A549 (cell line): ENCODE measurements around the gene CCPG1. TPM values are rescaled to one million over a fixed set of nuclear protein-coding genes. Genes with fewer than 3 reads are reported as not detected.
"Not testable (repeated sequence)": the region's sequence is repeated elsewhere in the genome, so short reads cannot be mapped to it uniquely, and the experiment has no call there.

Experiments used
- ATAC-seq, 2 experiments: fragments of 200-7000 bp in 1 of 2; fragments of >200 bp in 1 of 2; cut with Nextera tagmentation in 1 of 2; cut with Tn5 transposase in 1 of 2; 3 replicates each; pipeline versions ENCODE4 v1.8.0 to v1.9.1; 2018 to 2020; ENCODE audit warnings: mild to moderate bottlenecking in 1 of 2, moderate library complexity in 1 of 2
- CTCF ChIA-PET: fragments of 300-600 bp; sonication (Branson Sonifier 250); formaldehyde crosslinking; extraction: SDS; loops from one replicate; lab custom pipeline; 2021; ENCODE audit warnings: antibody characterized with exemption, inconsistent platforms; lab: Yijun Ruan, JAX
- POLR2A ChIA-PET: fragments of 350-600 bp; formaldehyde crosslinking; extraction: SDS; loops from one replicate; lab custom pipeline; 2021; ENCODE audit warnings: antibody characterized with exemption, inconsistent platforms; lab: Yijun Ruan, JAX
- DNase-seq, 2 experiments: peaks; one replicate each; pipeline versions ENCODE4 v3.0.0 to v3.0.0-alpha.2; 2011 to 2016; ENCODE audit warnings: low read depth in 1 of 2, low spot score in 1 of 2
- FAIRE-seq: peaks from 2 replicates; lab custom pipeline; 2011; peaks lifted over from hg19 to GRCh38; lab: Jason Lieb, UNC
- H3K27ac ChIP-seq, 2 experiments: fragments of >200 bp; sonication (Bioruptor Twin); formaldehyde crosslinking; 3 replicates each; pipeline ENCODE4 v1.5.1; 2016 to 2017
- H3K4me1 ChIP-seq: fragments of >200 bp; sonication (Bioruptor Twin); formaldehyde crosslinking; 3 replicates; pipeline ENCODE4 v1.6.1; 2016
- H3K4me2 ChIP-seq: fragments of >200 bp; sonication (Bioruptor Twin); formaldehyde crosslinking; 3 replicates; pipeline ENCODE4 v1.6.1; 2016
- H3K4me3 ChIP-seq: fragments of >200 bp; sonication (Bioruptor Twin); formaldehyde crosslinking; 3 replicates; pipeline ENCODE4 v1.5.1; 2016
- H3K9me3 ChIP-seq: fragments of >200 bp; sonication (Bioruptor Twin); formaldehyde crosslinking; 3 replicates; pipeline ENCODE4 v1.6.1; 2016
- CTCF ChIP-seq: fragments of >200 bp; sonication (Bioruptor Twin); formaldehyde crosslinking; IDR thresholded peaks from 3 replicates; pipeline ENCODE4 v1.5.1; 2016
- NFE2L2 ChIP-seq: fragments of 150-350 bp; conservative IDR thresholded peaks from 2 replicates; pipeline ENCODE4 v1.6.1; 2014; ENCODE audit warnings: low read length
- POLR2A ChIP-seq: IDR thresholded peaks from 2 replicates; pipeline ENCODE4 v1.6.1; 2012; ENCODE audit warnings: mild to moderate bottlenecking, low read length
- RAD21 ChIP-seq, 2 experiments: fragments of >200 bp in 1 of 2; sonication (Bioruptor Twin) in 1 of 2; formaldehyde crosslinking in 1 of 2; IDR thresholded peaks in 1 of 2; conservative IDR thresholded peaks in 1 of 2; 2 replicates in 1 of 2; 3 replicates in 1 of 2; pipeline ENCODE4 v1.6.1; 2012 to 2018; ENCODE audit warnings: inconsistent platforms in 1 of 2
- REST ChIP-seq: fragments of 200-600 bp; sonication (generic); IDR thresholded peaks from 2 replicates; pipeline ENCODE4 v1.6.1; 2016; ENCODE audit warnings: antibody characterized with exemption, mild to moderate bottlenecking, moderate library complexity
- SMC3 ChIP-seq: fragments of >200 bp; sonication (Bioruptor Twin); formaldehyde crosslinking; IDR thresholded peaks from 3 replicates; pipeline ENCODE4 v1.6.1; 2018; ENCODE audit warnings: inconsistent platforms
- WGBS: methylation state at CpG from one replicate; pipeline ENCODE4 v1.1.6; 2017; ENCODE audit errors: missing lambda C conversion rate; 5-methylcytosine and 5-hydroxymethylcytosine counted together
- polyA plus RNA-seq, 4 experiments: library from polyadenylated mRNA; depleted of rRNA in 3 of 4; stranded (reverse); fragments of >200 nt; fragmentation: RNase III in 1 of 4; extraction: RNeasy Plus Mini Kit Qiagen cat#74134 plus additional on column Dnase treatment in 1 of 4; gene quantifications; 2 replicates in 3 of 4; 3 replicates in 1 of 4; pipeline ENCODE4 v1.2.3, GENCODE V29; 2011 to 2017

Gene CCPG1
- polyA plus RNA-seq, 2 of the 4 experiments (the other 2 are of a cell fraction), result 36.6 to 176 TPM

GRCh38 chr15:55457401-55458022, 49.4 kb upstream of the CCPG1 start (continued):
- TF ChIP-seq REST, result no peak

GRCh38 chr15:55447030-55447394, 38.9 kb upstream of the CCPG1 start:
- FAIRE-seq, H3K4me1 ChIP-seq, H3K9me3 ChIP-seq, H3K4me3 ChIP-seq, POLR2A ChIA-PET, H3K4me2 ChIP-seq, ATAC-seq, CTCF ChIA-PET, H3K27ac ChIP-seq, DNase-seq: not testable (repeated sequence)
- WGBS, result 94% methylated on average over 17 of the region's 19 CpGs

GRCh38 chr15:55446379-55447029, 38.3 kb upstream of the CCPG1 start:
- H3K4me1 ChIP-seq, H3K27ac ChIP-seq, CTCF ChIA-PET, ATAC-seq, H3K9me3 ChIP-seq, FAIRE-seq, H3K4me2 ChIP-seq, POLR2A ChIA-PET, H3K4me3 ChIP-seq, DNase-seq: not testable (repeated sequence)
- WGBS, result 95% methylated on average over 12 of the region's 41 CpGs

GRCh38 chr15:55445936-55446335, 37.8 kb upstream of the CCPG1 start:
- FAIRE-seq, H3K27ac ChIP-seq, H3K9me3 ChIP-seq, POLR2A ChIA-PET, H3K4me3 ChIP-seq, ATAC-seq, H3K4me2 ChIP-seq, CTCF ChIA-PET, H3K4me1 ChIP-seq, DNase-seq: not testable (repeated sequence)
- 91% methylated on average over 9 of the region's 27 CpGs for WGBS

- H3K4me3 ChIP-seq, DNase-seq, H3K4me1 ChIP-seq, H3K9me3 ChIP-seq, H3K27ac ChIP-seq, FAIRE-seq, POLR2A ChIA-PET, H3K4me2 ChIP-seq: not testable (repeated sequence)
- WGBS, result 89% methylated on average over 15 of the region's 15 CpGs
- CTCF ChIA-PET, result interaction anchor here (1.8 kb wide), 1 partner anchor 10 kb away, joined by 4 read pairs; no protein-coding TSS in a partner anchor
- peak in 1 of 2 experiments; percentile 24; a peak in 1 of 6 replicates for ATAC-seq
These were observed 35.0 kb upstream of the CCPG1 start for GRCh38 chr15:55443141-55443540.

- Histone ChIP-seq H3K4me3 (no peak overlapping the region), H3K4me2 (no peak overlapping the region), H3K4me1 (peaks cover 4% of the 10 kb centered on the region; the same call in 1 of the 3 replicates), H3K27ac (no peak overlapping the region), H3K9me3 (no peaks in the 10 kb centered on the region)
- POLR2A ChIA-PET, result interaction anchor here (1.7 kb wide), 1 partner anchor 116 kb away, joined by 8 read pairs; the partner anchor contains the start of genes PIGB and PIGBOS1
- TF ChIP-seq RAD21 (conservative IDR thresholded peaks at IDR 0.05 in 1 of 2, IDR thresholded peaks at IDR 0.05 in 1 of 2) (peak; percentile 82 to 84), SMC3 (peak; percentile 84), NFE2L2 (no peak), CTCF (peak; percentile 78), POLR2A (no peak)
- WGBS, result 25% methylated on average over 6 of the region's 6 CpGs
- ATAC-seq (peak; percentile 96 to 97), DNase-seq (peak; percentile 64 to 71), FAIRE-seq (peak; percentile 84)
- CTCF ChIA-PET, result interaction anchor here (0.6 to 4.2 kb wide), 43 partner anchors 9 to 267 kb away, joined by 3 to 24 read pairs (median 3); partner anchors contain the start of genes CCPG1, PIERCE2, PIGB and PIGBOS1
These were observed 27.0 kb upstream of the CCPG1 start for GRCh38 chr15:55434989-55435825.
